ENCODE results near the gene ETNK1. TPM values are rescaled to one million over a fixed set of nuclear protein-coding genes. Genes with fewer than 3 reads are reported as not detected.

The ETNK1 gene
- total RNA-seq, 1 experiment from 2014 or later = 62.0 TPM

DNA sequence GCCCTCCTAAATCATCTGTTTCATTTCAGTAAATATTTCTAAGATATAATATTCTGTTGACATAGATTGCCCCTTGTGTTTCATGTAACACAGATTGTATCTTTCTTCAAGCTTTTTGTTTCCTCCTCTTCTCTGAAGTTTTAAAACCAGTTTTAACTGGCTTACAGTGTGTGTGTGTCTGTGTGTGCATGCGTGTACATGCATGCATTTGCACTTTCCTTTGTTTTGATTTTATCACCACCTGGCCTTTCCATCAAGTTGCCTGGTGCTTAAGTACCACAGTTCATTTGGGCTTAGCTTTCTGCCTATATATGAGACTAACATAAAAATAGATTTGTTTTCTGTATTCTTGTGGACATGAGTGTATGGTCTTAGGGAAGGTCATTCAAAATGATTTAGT, 31.9 kb downstream of the ETNK1 start:
- H3K27ac ChIP-seq = peak overlapping the region; percentile 63
- H3K36me3 ChIP-seq = peaks cover 28% of the 10 kb centered on the region
- no peaks in the 10 kb centered on the region for H3K9me3 ChIP-seq (replicated peaks)
- no peak overlapping the region for H3K4me3 ChIP-seq
- DNase-seq = peak; percentile 28 to 57
- H3K27me3 ChIP-seq = no peaks in the 10 kb centered on the region
- peaks cover 15% of the 10 kb centered on the region for H3K4me1 ChIP-seq

DNA sequence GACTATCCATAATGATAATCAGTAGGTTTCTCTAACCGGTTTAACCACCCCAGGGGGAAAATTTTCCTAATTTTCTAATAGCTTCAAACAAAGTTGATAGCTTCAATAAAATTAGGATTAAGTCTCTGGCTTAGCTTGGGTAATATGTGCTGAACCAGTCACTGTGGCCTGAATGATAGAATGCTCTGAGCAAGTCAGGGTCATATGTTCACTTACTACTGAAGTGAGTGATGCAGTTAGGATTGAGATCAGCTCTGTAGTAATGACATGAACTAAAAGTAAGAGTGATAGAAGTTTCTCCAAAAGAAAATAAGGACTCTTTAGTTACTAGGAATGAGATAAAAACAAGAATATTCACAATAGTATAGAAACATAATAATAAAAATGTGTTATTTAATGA, 32.6 kb downstream of the ETNK1 start:
- DNase-seq = no peak

DNA sequence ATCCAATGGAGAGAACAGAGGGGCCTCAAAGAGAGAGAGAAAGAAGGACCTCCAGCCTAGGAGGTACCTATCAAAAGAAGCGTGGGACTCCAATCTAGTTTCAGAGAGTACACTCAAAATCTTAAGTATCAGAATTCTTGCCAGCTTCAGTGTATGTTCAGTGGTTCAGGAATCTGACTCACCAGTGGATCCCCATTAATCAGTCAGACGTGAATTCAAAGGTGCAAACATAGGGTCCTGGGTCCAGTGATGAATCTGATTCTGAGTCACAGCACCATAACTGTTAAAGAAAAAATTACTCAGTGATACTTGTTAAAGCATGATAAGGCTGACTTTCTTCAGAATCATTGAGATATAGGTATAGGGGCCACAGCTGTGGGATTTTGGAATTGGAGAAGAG, 33.2 kb downstream of the ETNK1 start:
- H3K9me3 ChIP-seq (replicated peaks) = no peaks in the 10 kb centered on the region
- no peak for DNase-seq
- peaks cover 28% of the 10 kb centered on the region for H3K36me3 ChIP-seq

More for the DNA sequence above, 32.6 kb downstream of the ETNK1 start:
- H3K27me3 ChIP-seq = no peaks in the 10 kb centered on the region
- H3K9me3 ChIP-seq (replicated peaks) = no peaks in the 10 kb centered on the region
- no peak overlapping the region for H3K4me3 ChIP-seq
- no peak overlapping the region for H3K27ac ChIP-seq
- H3K4me1 ChIP-seq = peaks cover 15% of the 10 kb centered on the region
- H3K36me3 ChIP-seq = peaks cover 22% of the 10 kb centered on the region

DNA sequence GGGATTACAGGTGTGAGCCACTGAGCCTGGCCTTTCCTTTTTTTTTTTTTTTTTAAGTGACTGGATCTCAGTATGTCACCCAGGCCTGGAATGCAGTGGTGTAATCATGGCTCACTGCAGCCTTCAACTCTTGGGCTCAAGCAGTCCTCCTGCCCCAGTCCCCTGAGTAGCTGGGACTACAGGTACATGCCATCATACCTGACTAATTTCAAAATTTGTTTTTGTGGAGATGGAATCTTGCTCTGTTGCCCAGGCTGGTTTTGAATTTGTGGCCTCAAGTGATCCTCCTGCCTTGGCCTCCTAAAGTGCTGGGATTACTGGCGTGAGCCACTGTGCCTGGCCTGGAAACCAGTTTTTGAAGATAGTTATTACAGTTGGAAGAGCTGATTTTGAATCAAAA, 37.4 kb downstream of the ETNK1 start:
- Histone ChIP-seq H3K27me3 (no peaks in the 10 kb centered on the region), H3K36me3 (peaks cover 24% of the 10 kb centered on the region), H3K4me3 (no peak overlapping the region), H3K27ac (no peak overlapping the region), H3K9me3 (replicated peaks) (no peaks in the 10 kb centered on the region), H3K4me1 (no peaks in the 10 kb centered on the region)
- no peak for DNase-seq

More for the DNA sequence above, 33.2 kb downstream of the ETNK1 start:
- H3K27me3 ChIP-seq = no peaks in the 10 kb centered on the region
- peaks cover 15% of the 10 kb centered on the region for H3K4me1 ChIP-seq
- no peak overlapping the region for H3K27ac ChIP-seq
- H3K4me3 ChIP-seq = no peak overlapping the region

DNA sequence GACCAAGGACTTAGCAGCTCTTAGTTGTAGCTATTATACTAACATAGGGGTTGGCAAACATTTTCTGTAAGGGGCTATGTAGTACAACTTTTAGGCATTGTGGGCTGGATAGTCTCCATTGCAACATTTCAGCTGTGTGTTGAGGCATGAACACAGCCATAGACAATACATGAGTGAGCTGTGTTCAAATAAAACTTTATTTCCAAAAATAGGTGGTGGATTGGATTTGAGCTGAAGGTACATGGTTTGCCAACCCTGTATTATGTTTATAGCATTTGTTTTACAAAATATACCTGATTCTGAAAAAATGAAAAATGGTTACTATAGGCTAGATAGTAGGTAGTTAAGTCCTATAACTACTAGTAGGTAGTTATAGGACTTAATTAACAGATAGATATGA, 40.5 kb downstream of the ETNK1 start:
- Histone ChIP-seq H3K4me3 (no peak overlapping the region), H3K27ac (no peak overlapping the region), H3K27me3 (no peaks in the 10 kb centered on the region), H3K36me3 (peaks cover 26% of the 10 kb centered on the region), H3K4me1 (no peaks in the 10 kb centered on the region), H3K9me3 (replicated peaks) (no peaks in the 10 kb centered on the region)
- no peak for DNase-seq

DNA sequence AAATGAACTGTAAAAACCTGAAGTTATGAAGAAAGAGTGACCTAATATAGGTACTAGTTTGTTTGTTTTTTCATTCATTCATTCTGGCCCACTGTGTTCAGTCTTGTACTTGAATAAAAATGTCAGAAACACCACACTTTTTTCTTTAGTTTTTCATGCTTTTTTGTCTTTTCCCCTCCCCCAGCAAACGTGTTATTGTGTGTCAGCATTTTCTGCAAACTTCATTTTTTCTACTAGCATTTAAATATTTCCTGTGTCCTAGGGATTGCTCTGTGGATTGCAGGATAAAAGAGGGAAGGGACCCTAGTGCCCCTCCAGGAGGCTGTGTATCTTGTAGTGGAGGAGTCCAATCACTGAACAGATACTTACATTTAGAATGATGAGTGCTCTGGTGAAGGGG, 42.2 kb downstream of the ETNK1 start:
- DNase-seq = no peak

DNA sequence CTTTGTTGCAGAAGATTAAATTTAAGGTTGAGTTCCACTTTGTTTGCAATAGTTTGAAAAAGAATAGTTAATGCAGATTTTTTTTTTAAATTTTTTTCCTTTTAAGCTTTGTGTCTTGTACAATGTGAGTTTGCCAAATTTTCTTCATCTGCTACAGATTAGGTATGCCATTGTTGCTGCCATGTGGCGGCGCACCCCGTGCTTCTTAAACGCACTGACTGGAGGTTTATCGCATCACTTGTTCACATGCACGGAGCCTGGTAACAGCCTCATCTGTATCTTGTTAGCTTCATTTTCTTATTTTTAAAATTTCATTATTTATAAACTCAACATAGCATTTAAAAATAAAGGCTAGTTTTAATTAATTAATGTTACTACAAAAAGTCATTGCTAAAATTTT, 43.5 kb downstream of the ETNK1 start:
- peaks cover 19% of the 10 kb centered on the region for H3K36me3 ChIP-seq
- H3K27me3 ChIP-seq = no peaks in the 10 kb centered on the region
- no peak overlapping the region for H3K27ac ChIP-seq
- no peaks in the 10 kb centered on the region for H3K9me3 ChIP-seq (replicated peaks)
- no peak for DNase-seq
- H3K4me3 ChIP-seq = no peak overlapping the region
- 0 out of 2 replicates have a peak, but pooled peaks cover 2% of the 10 kb centered on the region for H3K4me1 ChIP-seq

More for the DNA sequence above, 42.2 kb downstream of the ETNK1 start:
- no peak overlapping the region for H3K27ac ChIP-seq
- no peak overlapping the region for H3K4me3 ChIP-seq
- peaks cover 22% of the 10 kb centered on the region; the same call in 1 of the 2 replicates for H3K36me3 ChIP-seq
- H3K27me3 ChIP-seq = no peaks in the 10 kb centered on the region
- no peaks in the 10 kb centered on the region for H3K9me3 ChIP-seq (replicated peaks)
- H3K4me1 ChIP-seq = no peaks in the 10 kb centered on the region

DNA sequence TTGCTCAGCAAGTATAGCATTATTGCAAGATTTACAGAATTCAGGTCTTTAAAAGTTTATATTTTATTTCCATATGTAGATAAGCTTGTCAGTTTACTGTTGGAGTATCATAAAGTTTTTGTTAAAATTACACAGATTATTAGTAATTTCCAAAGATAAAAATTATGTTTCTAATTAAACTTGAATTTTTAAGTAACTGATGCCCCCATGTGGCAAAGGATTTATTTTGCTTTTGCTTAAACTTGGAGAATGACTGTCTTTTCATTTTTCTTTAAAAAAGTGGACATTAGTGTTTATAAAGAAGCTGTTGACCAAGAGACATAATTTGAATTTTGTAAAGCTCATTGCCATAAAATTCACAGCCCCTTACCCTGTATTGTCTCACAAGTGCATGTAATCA, 45.8 kb downstream of the ETNK1 start:
- Histone ChIP-seq H3K27ac (no peak overlapping the region), H3K4me1 (0 out of 2 replicates have a peak, but pooled peaks cover 3% of the 10 kb centered on the region), H3K9me3 (replicated peaks) (no peaks in the 10 kb centered on the region), H3K27me3 (no peaks in the 10 kb centered on the region), H3K4me3 (no peak overlapping the region), H3K36me3 (peaks cover 31% of the 10 kb centered on the region)
- DNase-seq = no peak

DNA sequence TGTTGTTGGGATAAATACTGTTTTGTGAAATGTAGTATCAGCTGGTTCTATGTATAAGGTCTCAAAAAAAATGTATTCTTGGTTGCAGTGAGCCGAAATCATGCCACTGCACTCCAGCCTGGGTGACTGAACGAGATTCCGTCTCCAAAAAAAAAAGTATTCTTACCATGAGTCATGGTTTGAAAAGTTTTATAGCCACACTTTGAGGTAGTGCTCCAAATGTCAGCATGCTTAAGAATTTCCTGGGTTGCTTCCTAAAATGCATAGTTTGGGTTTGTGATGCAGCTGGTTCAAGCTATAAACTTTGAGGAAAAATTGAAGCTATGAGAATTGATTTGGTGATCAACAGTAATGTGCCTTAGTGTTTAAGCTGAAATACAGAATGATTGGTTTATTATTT, 48.0 kb downstream of the ETNK1 start:
- DNase-seq = no peak
- Histone ChIP-seq H3K4me1 (0 out of 2 replicates have a peak, but pooled peaks cover 3% of the 10 kb centered on the region), H3K27me3 (no peaks in the 10 kb centered on the region), H3K4me3 (no peak overlapping the region), H3K27ac (no peak overlapping the region), H3K36me3 (peaks cover 47% of the 10 kb centered on the region), H3K9me3 (replicated peaks) (no peaks in the 10 kb centered on the region)

DNA sequence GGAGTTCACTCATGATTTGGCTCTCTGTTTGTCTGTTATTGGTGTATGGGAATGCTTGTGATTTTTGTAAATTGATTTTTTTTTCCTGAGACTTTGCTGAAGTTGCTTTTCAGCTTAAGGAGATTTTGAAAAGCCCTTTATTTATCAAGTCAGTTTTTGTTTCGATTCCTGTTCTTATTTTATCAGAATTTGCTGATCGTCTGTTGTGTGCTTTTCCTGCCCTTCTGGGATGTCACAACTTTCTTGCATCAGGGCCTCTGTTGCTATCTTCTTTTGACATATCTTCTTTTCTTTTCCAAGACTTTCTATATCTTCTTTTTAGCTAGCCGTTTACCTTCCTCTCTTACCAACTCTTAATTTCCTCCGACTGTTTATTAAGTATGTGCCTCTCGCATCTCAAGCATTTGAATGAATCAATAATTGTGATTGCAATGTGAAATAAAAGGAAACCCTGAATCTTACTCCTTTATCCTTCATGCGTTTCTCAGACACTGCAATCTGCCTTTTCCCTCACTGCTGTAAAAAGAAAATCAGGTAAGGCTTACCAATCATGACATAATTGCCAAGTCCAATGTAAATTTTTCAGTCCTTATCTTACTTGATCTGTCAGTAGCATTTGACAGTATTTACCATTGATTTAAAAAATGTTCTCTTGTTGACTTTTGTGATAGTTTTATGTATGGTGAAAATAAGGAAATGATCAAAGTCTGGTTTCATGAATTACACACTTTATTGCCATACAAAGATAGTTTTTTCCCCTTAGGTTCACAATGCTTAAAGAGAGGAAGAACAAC, 53.0 kb downstream of the ETNK1 start:
- Histone ChIP-seq H3K4me3 (no peak overlapping the region), H3K27ac (no peak overlapping the region), H3K9me3 (replicated peaks) (no peaks in the 10 kb centered on the region), H3K27me3 (no peaks in the 10 kb centered on the region), H3K36me3 (peaks cover 61% of the 10 kb centered on the region), H3K4me1 (0 out of 2 replicates have a peak, but pooled peaks cover 3% of the 10 kb centered on the region)
- DNase-seq = no peak

DNA sequence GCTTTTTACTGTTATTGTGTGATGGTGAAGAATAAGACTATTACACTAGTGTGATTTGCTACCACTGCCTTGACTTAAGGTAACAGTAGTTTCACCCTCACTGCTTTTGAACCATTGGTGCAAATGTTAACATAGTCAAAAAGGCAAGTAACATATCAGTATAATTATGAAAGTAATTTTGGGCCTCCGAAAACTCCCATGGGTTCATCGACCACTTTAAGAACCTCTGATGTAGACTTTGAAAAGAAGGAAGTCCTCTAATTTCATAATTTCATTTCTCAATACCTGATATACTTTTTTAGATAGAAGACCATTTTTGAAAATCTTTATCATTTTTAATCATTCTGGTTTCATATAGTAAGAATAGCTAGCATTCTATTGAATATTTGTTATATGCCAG, 57.7 kb downstream of the ETNK1 start:
- Histone ChIP-seq H3K9me3 (replicated peaks) (no peaks in the 10 kb centered on the region), H3K4me3 (no peak overlapping the region), H3K4me1 (peaks cover 3% of the 10 kb centered on the region; the same call in 1 of the 2 replicates)

DNA sequence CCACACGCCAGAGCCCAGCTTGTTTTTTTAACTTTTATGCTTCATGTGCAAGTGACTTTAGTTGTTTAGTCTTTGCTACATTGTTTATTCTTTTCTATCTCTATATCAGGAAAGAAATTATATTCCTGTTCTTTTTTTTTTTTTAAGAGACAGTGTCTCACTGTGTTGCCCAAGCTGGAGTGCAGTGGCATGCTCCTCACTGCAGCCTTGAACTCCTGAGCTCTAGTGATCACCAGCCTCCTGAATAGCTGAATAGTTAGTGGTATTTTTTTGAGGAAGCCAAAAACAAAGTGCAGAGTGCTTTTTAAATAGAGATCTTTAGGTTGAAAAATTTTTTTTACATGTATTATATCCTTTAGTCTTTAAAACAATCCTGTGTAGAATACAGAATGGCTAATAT, 58.2 kb downstream of the ETNK1 start:
- Histone ChIP-seq H3K27me3 (no peaks in the 10 kb centered on the region), H3K4me3 (no peak overlapping the region), H3K9me3 (replicated peaks) (no peaks in the 10 kb centered on the region), H3K36me3 (peaks cover 42% of the 10 kb centered on the region), H3K27ac (no peak overlapping the region), H3K4me1 (peaks cover 6% of the 10 kb centered on the region; the same call in 1 of the 2 replicates)
- DNase-seq = no peak

More for the DNA sequence above, 57.7 kb downstream of the ETNK1 start:
- DNase-seq = no peak
- no peak overlapping the region for H3K27ac ChIP-seq
- no peaks in the 10 kb centered on the region for H3K27me3 ChIP-seq
- peaks cover 46% of the 10 kb centered on the region for H3K36me3 ChIP-seq

DNA sequence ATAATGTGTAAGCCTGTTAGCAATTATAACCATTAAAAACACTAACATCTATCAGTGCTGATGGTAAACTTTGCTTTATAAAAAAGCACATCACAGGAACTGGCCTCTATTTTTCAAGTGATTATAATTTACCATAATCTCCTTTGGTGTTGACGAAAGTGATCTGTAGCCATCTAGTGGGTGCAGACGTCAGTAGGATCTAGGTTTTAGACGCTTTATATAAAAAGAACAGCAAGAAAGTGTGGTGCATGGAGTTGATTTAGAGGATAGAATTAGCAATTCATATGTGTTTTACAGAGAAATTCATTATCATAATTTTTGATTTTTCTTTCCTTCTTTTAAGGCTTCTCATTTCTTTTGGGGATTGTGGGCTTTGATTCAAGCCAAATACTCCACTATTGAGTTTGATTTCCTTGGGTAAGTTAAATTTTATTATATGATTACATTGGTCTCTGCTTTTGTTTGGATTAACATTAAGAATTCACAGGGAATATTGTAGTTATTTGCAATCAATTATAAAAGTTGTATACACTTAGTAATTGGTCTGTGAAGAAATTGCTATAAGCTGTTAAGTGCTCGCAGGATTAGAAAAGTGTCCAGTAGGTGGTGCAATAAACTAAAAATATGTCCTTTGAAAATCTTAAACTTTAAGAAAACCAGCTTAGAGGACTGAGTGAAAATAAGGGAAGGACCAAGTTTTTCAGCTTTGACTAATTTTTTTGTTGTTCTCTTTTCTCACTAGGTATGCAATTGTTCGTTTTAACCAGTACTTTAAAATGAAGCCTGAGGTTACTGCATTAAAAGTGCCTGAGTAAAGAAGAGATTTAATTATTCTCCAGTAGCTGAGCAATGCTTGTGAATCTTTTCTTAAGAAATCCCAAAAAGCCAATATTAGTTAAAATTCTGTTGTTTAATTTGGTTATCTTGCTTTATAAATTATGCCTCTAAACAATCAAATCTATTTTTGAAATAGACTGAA, 59.5 kb downstream of the ETNK1 start:
- Histone ChIP-seq H3K27ac (no peak overlapping the region), H3K9me3 (replicated peaks) (no peaks in the 10 kb centered on the region), H3K4me1 (peaks cover 6% of the 10 kb centered on the region; the same call in 1 of the 2 replicates), H3K27me3 (no peaks in the 10 kb centered on the region), H3K4me3 (no peak overlapping the region), H3K36me3 (peaks cover 41% of the 10 kb centered on the region)
- peak in 1 of 2 experiments; percentile 54 for DNase-seq

DNA sequence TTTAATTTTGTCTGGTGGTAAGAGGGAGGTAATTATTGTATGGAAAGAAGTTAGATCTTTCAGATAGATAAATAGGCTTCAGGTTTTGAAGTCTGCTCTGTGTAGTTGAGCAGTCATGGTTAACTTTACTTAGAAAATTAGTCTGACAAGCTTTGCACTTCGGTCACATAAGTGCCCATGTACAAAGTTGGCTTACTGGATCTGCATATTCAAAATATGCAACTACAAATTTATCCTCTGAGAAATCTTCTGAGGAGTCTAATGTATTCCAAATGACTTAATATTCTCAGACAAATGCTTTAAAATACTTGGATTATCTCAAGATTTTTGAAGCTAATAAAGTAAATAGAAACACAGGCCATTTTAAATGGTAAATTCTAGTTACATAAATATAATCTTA, 61.2 kb downstream of the ETNK1 start:
- no peak overlapping the region for H3K4me3 ChIP-seq
- peaks cover 6% of the 10 kb centered on the region; the same call in 1 of the 2 replicates for H3K4me1 ChIP-seq
- H3K36me3 ChIP-seq = peaks cover 33% of the 10 kb centered on the region
- no peaks in the 10 kb centered on the region for H3K9me3 ChIP-seq (replicated peaks)
- no peak for DNase-seq
- H3K27ac ChIP-seq = no peak overlapping the region
- H3K27me3 ChIP-seq = no peaks in the 10 kb centered on the region

Measured in SJCRH30 (cell line).